H1 (cell line): Measurements from ENCODE around the gene ARL2. TPM values are rescaled to one million over a fixed set of nuclear protein-coding genes. Genes with fewer than 3 reads are reported as not detected.

Experiments
- CTCF ChIA-PET: fragments of 300-600 bp; sonication (Branson Sonifier 250); formaldehyde crosslinking; loops from one replicate; lab custom pipeline; 2021; ENCODE audit not compliant: partially characterized antibody; lab: Charles Lee
- POLR2A ChIA-PET: fragments of 300-600 bp; sonication (Branson Sonifier 250); formaldehyde crosslinking; loops from one replicate; lab custom pipeline; 2021; ENCODE audit warnings: inconsistent platforms; ENCODE audit not compliant: partially characterized antibody; lab: Charles Lee
- DNase-seq, 2 experiments: peaks; one replicate each; pipeline versions ENCODE4 v3.0.0 to v3.0.0-alpha.2; 2010 to 2022; ENCODE audit warnings: low spot score in 2 of 2, low read depth in 1 of 2, mixed read lengths in 1 of 2
- FAIRE-seq: peaks from 2 replicates; lab custom pipeline; 2011; peaks lifted over from hg19 to GRCh38; lab: Jason Lieb, UNC
- H2AFZ ChIP-seq: 2 replicates; pipeline ENCODE4 v1.8.1; 2012; ENCODE audit warnings: low read length, inconsistent platforms
- H2AK5ac ChIP-seq: 2 replicates; pipeline ENCODE4 v1.6.1; 2013; ENCODE audit warnings: low read depth, low read length
- H2BK120ac ChIP-seq: replicated peaks from 2 replicates; pipeline ENCODE3; 2013; ENCODE audit warnings: low read depth, low read length, inconsistent platforms
- H2BK12ac ChIP-seq: 2 replicates; pipeline ENCODE4 v1.6.1; 2013; ENCODE audit warnings: low read depth, low read length
- H2BK15ac ChIP-seq: 2 replicates; pipeline ENCODE4 v1.6.1; 2013; ENCODE audit warnings: low read length
- H2BK20ac ChIP-seq: 2 replicates; pipeline ENCODE4 v1.6.1; 2013; ENCODE audit warnings: low read length
- H2BK5ac ChIP-seq: 2 replicates; pipeline ENCODE4 v1.6.1; 2013; ENCODE audit warnings: low read depth, low read length
- H3K14ac ChIP-seq: 2 replicates; pipeline ENCODE4 v1.6.1; 2013; ENCODE audit warnings: inconsistent platforms; ENCODE audit not compliant: insufficient read length
- H3K18ac ChIP-seq: 2 replicates; pipeline ENCODE4 v1.6.1; 2013; ENCODE audit warnings: low read length; ENCODE audit errors: extremely low read depth
- H3K23ac ChIP-seq: 2 replicates; pipeline ENCODE4 v1.6.1; 2013; ENCODE audit warnings: inconsistent platforms; ENCODE audit not compliant: insufficient read length
- H3K23me2 ChIP-seq: 2 replicates; pipeline ENCODE4 v1.6.1; 2013; ENCODE audit warnings: low read depth, low read length
- H3K27ac ChIP-seq: 2 replicates; pipeline ENCODE4 v1.6.1; 2011; ENCODE audit warnings: low read depth, low read length, inconsistent platforms
- H3K27me3 ChIP-seq, 4 experiments: replicated peaks in 1 of 4; 1 replicate in 1 of 4; 2 replicates in 3 of 4; pipeline versions ENCODE4 v1.6.1 to v1.8.1; 2011 to 2013; ENCODE audit warnings: low read length in 3 of 4, mild to moderate bottlenecking in 3 of 4, inconsistent platforms in 2 of 4, mixed read lengths in 2 of 4, moderate library complexity in 1 of 4; ENCODE audit not compliant: control insufficient read depth in 3 of 4, insufficient read depth in 3 of 4; ENCODE audit errors: extremely low read depth in 1 of 4
- H3K36me3 ChIP-seq, 4 experiments: 2 replicates each; pipeline versions ENCODE4 v1.6.1 to v1.8.1; 2011 to 2013; ENCODE audit warnings: mild to moderate bottlenecking in 4 of 4, low read length in 3 of 4, moderate library complexity in 2 of 4, control low read depth in 1 of 4, inconsistent platforms in 1 of 4; ENCODE audit not compliant: insufficient read depth in 4 of 4, control insufficient read depth in 2 of 4
- H3K4ac ChIP-seq: replicated peaks from 2 replicates; pipeline ENCODE3; 2013; ENCODE audit warnings: low read length, low read depth, mixed read lengths, inconsistent platforms; ENCODE audit not compliant: insufficient read length
- H3K4me1 ChIP-seq, 4 experiments: replicated peaks in 1 of 4; 1 replicate in 1 of 4; 2 replicates in 3 of 4; pipeline versions ENCODE4 v1.6.1 to v1.8.1; 2011 to 2013; ENCODE audit warnings: low read length in 3 of 4, inconsistent platforms in 2 of 4, mixed read lengths in 1 of 4; ENCODE audit not compliant: insufficient read depth in 4 of 4, control insufficient read depth in 3 of 4
- H3K4me2 ChIP-seq, 2 experiments: 2 replicates each; pipeline versions ENCODE4 v1.6.1 to v1.8.1; 2011 to 2013; ENCODE audit warnings: low read depth in 2 of 2, low read length in 2 of 2, control low read depth in 1 of 2, inconsistent platforms in 1 of 2, mild to moderate bottlenecking in 1 of 2; ENCODE audit not compliant: insufficient read depth in 1 of 2
- H3K4me3 ChIP-seq, 4 experiments: fragments of 200-600, 300-600 bp in 1 of 4; sonication (generic), shearing (Covaris generic), sonication (Bioruptor Twin) in 1 of 4; 2 replicates each; pipeline versions ENCODE4 v1.5.1 to v1.8.1; 2011 to 2016; ENCODE audit warnings: low read length in 4 of 4, low read depth in 3 of 4, control low read depth in 2 of 4, inconsistent platforms in 2 of 4, mild to moderate bottlenecking in 2 of 4, mixed read lengths in 1 of 4, moderate library complexity in 1 of 4; ENCODE audit not compliant: insufficient read depth in 2 of 4; ENCODE audit errors: extremely low read depth in 1 of 4
- H3K56ac ChIP-seq: replicated peaks from 2 replicates; pipeline ENCODE3; 2013; ENCODE audit warnings: low read depth, mild to moderate bottlenecking, mixed read lengths, low read length, inconsistent platforms; ENCODE audit not compliant: insufficient read length
- H3K79me1 ChIP-seq: 2 replicates; pipeline ENCODE4 v1.6.1; 2013; ENCODE audit warnings: low read depth, low read length, control low read depth
- H3K79me2 ChIP-seq, 2 experiments: 2 replicates each; pipeline versions ENCODE4 v1.6.1 to v1.8.1; 2012 to 2013; ENCODE audit warnings: low read length in 2 of 2, mild to moderate bottlenecking in 2 of 2, inconsistent platforms in 1 of 2; ENCODE audit not compliant: insufficient read depth in 2 of 2, control insufficient read depth in 1 of 2
- H3K9ac ChIP-seq, 4 experiments: replicated peaks in 1 of 4; 1 replicate in 1 of 4; 2 replicates in 3 of 4; pipeline versions ENCODE4 v1.6.1 to v1.8.1; 2011 to 2013; ENCODE audit warnings: low read depth in 3 of 4, low read length in 3 of 4, control low read depth in 2 of 4, mild to moderate bottlenecking in 2 of 4, moderate library complexity in 2 of 4, inconsistent platforms in 1 of 4; ENCODE audit errors: extremely low read depth in 1 of 4
- H3K9me3 ChIP-seq, 2 experiments: 2 replicates each; pipeline versions ENCODE4 v1.6.1 to v1.8.1; 2012 to 2013; ENCODE audit warnings: mild to moderate bottlenecking in 2 of 2, moderate library complexity in 2 of 2, control low read depth in 1 of 2, inconsistent platforms in 1 of 2, low read depth in 1 of 2, low read length in 1 of 2, mixed read lengths in 1 of 2; ENCODE audit not compliant: insufficient read depth in 2 of 2
- H4K20me1 ChIP-seq, 2 experiments: replicated peaks in 1 of 2; 2 replicates each; pipeline versions ENCODE3 to v1.8.1; 2011 to 2013; ENCODE audit warnings: inconsistent platforms in 2 of 2, low read length in 2 of 2, mild to moderate bottlenecking in 1 of 2; ENCODE audit not compliant: insufficient read depth in 2 of 2, control insufficient read depth in 1 of 2
- H4K5ac ChIP-seq: 2 replicates; pipeline ENCODE4 v1.6.1; 2013; ENCODE audit warnings: low read length, low read depth, mixed read lengths, inconsistent platforms; ENCODE audit not compliant: insufficient read length
- H4K8ac ChIP-seq: 2 replicates; pipeline ENCODE4 v1.8.0; 2013; ENCODE audit warnings: mild to moderate bottlenecking, moderate library complexity, low read length, inconsistent platforms; ENCODE audit not compliant: insufficient read depth; ENCODE audit errors: extremely low read depth
- H4K91ac ChIP-seq: replicated peaks from 2 replicates; pipeline ENCODE3; 2013; ENCODE audit warnings: low read length, mixed read lengths, inconsistent platforms; ENCODE audit not compliant: insufficient read length
- EGR1 ChIP-seq: IDR thresholded peaks from 2 replicates; pipeline ENCODE4 v1.6.1; 2011; ENCODE audit warnings: low read depth, low read length, borderline replicate concordance
- WGBS, 2 experiments: shearing (Covaris generic) in 1 of 2; methylation state at CpG; one replicate each; pipeline versions ENCODE4 v1.1.6 to v1.1.7; 2013 to 2015; ENCODE audit warnings: low lambda C conversion rate in 2 of 2, mixed read lengths in 2 of 2, inconsistent platforms in 1 of 2, low coverage in 1 of 2, missing lambda C conversion rate in 1 of 2; ENCODE audit not compliant: insufficient replicate concordance in 2 of 2, insufficient coverage in 1 of 2, insufficient read length in 1 of 2; ENCODE audit errors: extremely low coverage in 1 of 2, missing lambda C conversion rate in 1 of 2; 5-methylcytosine and 5-hydroxymethylcytosine counted together
- polyA plus RNA-seq, 7 experiments: library from polyadenylated mRNA; depleted of rRNA in 3 of 7; stranded (reverse) in 5 of 7; unstranded in 2 of 7; fragments of >200 nt in 5 of 7; fragments of 200-250 nt in 2 of 7; gene quantifications; 1 replicate in 5 of 7; 2 replicates in 1 of 7; 4 replicates in 1 of 7; pipeline versions ENCODE4 v1.2.1 to v1.2.3, GENCODE V29; 2011 to 2013; ENCODE audit warnings: missing spikeins in 2 of 7, mixed read lengths in 2 of 7
- total RNA-seq: library from RNA; stranded (reverse); fragmentation: NEBNext Ultra II Directional; extraction: Animal tissue kit (Norgen Biotek cat#: 25700); gene quantifications from 2 replicates; pipeline ENCODE4 v1.2.1, GENCODE V29; 2021

Gene ARL2
- total and polyA plus RNA-seq, 2 of the 8 experiments (the other 6 are each of a cell fraction or from before 2014, with no cell fraction given): 186 to 535 TPM

GRCh38 chr11:64989416-64989815 is 24.5 kb upstream of the ARL2 start:
- Histone ChIP-seq H3K79me1 (no peaks in the 10 kb centered on the region), H2AK5ac (no peak overlapping the region), H4K8ac (peak overlapping the region; percentile 51; the same call in 1 of the 2 replicates), H3K79me2 (no peaks in the 10 kb centered on the region), H4K91ac (no peak overlapping the region), H3K9me3 (no peaks in the 10 kb centered on the region), H3K27me3 (no peaks in the 10 kb centered on the region; a peak in 1 of 7 replicates), H3K23ac (no peak overlapping the region), H3K18ac (no peak overlapping the region), H3K14ac (no peak overlapping the region), H2BK20ac (no peak overlapping the region), H2BK120ac (no peak overlapping the region), H3K4me3 (no peak overlapping the region), H4K20me1 (no peaks in the 10 kb centered on the region), H3K23me2 (no peaks in the 10 kb centered on the region; the same call in 1 of the 2 replicates), H3K27ac (no peak overlapping the region), H3K56ac (no peak overlapping the region), H3K36me3 (no peaks in the 10 kb centered on the region), H3K9ac (no peak overlapping the region), H3K4me1 (no peaks in the 10 kb centered on the region), H2BK12ac (no peak overlapping the region), H3K4me2 (no peak overlapping the region), H3K4ac (no peak overlapping the region), H4K5ac (no peak overlapping the region), H2AFZ (no peak overlapping the region), H2BK5ac (no peak overlapping the region), H2BK15ac (no peak overlapping the region)
- CTCF ChIA-PET: interaction anchor here (0.7 to 2.1 kb wide), 3 partner anchors 18 to 42 kb away, joined by 3 to 4 read pairs (median 3); partner anchors contain the start of gene MAJIN
- POLR2A ChIA-PET: interaction anchor here (1.0 kb wide), 1 partner anchor 112 kb away, joined by 4 read pairs; the partner anchor contains the start of gene EHD1
- FAIRE-seq (no peak), DNase-seq (no peak)
- WGBS, 2 experiments: 91% methylated on average over 13 of the region's 13 CpGs; no CpG with 5 or more reads in 1 of the 2 experiments
- TF ChIP-seq EGR1: no peak
